ENCODE measurements around the gene SLC19A1.
"Not testable (repeated sequence)": the region's sequence is repeated elsewhere in the genome, so short reads cannot be mapped to it uniquely, and the experiment has no call there.

The SLC19A1 gene

DNA sequence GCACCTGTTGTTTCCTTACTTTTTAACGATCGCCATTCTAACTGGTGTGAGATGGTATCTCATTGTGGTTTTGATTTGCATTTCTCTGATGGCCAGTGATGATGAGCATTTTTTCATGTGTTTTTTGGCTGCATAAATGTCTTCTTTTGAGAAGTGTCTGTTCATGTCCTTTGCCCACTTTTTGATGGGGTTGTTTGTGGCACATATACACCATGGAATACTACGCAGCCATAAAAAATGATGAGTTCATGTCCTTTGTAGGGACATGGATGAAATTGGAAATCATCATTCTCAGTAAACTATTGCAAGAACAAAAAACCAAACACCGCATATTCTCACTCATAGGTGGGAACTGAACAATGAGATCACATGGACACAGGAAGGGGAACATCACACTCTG lies 39.0 kb downstream of the SLC19A1 start:
- DNase-seq, result not testable (repeated sequence)

DNA sequence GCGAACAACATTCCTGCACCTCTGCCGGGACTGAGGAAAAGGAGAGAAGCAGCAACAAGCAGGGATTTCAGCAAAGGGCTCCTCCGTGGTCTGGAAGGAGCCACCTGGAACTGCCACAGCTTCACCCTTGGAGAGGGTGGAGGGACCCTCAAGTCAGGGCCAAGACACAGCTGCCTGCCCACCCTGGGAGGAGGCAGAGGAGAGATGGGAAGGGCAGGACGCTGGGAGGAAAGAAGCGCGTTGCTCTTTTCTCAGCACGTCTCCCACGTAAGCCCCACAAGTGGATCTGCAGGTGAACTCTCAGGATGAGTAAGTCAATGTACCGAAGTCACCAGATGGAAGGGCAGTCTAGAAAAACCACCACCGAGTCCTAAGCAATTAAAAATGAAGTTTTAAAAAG lies 39.6 kb downstream of the SLC19A1 start:
- DNase-seq, result no peak

DNA sequence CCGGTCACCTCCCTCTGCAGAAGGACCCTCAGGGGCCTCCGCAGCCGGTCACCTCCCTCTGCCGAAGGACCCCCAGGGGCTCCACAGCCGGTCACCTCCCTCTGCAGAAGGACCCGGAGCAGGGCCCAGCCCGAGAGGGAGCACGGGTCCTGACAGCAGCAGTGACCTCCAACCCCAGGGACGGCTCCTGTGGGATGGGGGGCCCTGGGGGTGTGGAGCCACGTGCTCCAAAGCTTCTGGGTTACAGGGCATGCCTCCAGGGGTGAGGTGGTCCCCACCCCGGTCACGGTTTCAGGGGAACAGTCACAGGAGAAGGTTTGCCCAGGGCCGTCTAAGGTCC lies 40.3 kb downstream of the SLC19A1 start:
- no peak for DNase-seq

DNA sequence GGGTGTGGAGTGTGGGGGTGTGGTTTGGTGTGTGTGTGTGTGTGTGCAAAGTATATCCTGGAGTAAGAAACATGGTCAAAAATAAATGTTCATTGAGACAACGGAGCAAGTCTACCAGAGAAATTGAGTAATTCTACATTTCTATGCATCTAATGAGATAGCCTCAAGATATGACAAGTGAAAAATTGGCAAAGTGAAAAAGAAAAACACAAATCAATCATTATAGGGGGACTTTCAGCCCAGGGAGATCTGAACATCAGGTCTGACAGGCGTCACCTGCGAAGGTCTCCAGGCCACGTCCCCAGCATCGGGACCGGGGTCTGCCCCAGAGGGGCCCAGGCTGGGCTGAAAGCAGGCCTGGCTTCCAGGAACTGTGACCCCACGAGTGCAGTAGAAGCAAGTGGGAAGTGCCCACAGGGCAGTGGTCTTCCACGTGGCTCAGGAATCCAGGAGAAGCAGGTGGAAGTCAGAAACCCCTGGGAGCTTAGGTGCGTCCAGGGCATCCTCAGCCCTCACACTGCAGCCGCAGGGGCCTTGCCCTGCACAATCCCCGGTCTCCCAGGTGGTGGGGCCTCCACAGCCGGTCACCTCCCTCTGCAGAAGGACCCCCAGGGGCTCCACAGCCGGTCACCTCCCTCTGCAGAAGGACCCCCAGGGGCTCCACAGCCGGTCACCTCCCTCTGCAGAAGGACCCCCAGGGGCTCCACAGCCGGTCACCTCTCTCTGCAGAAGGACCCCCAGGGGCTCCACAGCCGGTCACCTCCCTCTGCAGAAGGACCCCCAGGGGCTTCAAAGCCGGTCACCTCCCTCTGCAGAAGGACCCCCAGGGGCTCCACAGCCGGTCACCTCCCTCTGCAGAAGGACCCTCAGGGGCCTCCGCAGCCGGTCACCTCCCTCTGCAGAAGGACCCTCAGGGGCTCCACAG lies 40.9 kb downstream of the SLC19A1 start:
- DNase-seq, result not testable (repeated sequence)

DNA sequence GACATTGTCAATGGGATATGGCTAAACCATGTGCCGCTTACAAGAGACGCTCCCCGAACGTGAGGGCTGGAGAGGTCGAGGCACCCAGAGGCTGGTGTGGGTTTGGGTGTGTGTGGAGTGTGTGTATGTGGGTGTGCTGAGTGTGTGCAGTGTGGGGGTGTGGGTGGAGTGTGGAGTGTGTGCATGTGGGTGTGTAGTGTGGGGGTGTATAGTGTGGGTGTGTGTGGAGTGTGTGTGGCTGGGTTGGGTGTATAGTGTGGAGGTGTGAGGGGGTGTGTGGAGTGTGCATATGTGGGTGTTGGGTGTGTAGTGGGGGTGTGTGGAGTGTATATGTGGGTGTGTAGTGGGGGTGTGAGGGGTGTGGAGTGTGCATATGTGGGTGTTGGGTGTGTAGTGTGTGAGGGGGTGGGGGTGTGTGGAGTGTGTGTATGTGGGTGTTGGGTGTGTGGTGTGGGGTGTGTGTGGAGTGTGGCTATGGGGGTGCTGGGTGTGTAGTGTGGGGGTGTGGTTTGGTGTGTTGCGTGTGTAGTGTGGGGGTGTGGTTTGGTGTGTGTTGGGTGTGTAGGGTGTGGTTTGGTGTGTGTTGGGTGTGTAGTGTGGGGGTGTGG lies 42.2 kb downstream of the SLC19A1 start:
- DNase-seq, result no peak

DNA sequence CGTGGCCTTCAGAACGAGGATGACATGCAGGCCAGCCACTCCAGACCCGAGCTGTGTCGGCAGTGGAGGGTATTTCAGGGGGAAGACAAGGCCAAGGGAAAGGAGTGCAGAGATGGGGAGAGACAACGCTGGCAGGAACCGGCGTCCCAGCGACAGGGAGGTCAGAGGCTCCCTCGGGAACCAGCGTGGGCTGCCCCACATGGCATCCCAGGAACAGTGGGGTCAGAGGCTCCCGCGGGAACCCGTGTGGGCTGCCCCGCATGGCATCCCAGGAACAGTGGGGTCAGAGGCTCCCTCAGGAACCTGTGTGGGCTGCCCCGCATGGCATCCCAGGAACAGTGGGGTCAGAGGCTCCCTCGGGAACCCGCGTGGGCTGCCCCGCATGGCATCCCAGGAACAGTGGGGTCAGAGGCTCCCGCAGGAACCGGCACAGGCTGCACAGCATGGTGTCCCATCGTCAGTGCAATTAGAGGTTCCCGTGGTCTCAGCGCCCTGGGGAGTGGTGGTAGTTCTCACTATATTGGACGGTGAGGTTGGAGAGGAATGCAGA lies 43.0 kb downstream of the SLC19A1 start:
- no peak for DNase-seq

DNA sequence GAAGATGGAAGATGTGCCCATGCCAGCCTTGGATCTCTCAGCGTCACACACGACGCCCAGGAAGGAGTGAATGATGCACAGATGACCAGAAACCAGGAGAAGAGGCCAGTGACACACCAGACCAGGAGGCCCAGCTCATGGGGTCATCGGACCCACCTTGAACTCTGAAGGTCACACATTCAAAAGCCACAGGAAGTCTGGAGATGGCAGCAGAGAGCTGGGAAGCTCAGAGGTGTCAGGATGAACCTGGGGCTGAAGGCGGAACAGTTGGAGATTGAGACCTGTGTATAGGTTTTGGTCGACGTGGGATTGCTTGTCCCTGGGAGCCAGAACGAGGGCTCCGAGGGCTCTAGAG lies 43.6 kb downstream of the SLC19A1 start:
- no peak for DNase-seq

DNA sequence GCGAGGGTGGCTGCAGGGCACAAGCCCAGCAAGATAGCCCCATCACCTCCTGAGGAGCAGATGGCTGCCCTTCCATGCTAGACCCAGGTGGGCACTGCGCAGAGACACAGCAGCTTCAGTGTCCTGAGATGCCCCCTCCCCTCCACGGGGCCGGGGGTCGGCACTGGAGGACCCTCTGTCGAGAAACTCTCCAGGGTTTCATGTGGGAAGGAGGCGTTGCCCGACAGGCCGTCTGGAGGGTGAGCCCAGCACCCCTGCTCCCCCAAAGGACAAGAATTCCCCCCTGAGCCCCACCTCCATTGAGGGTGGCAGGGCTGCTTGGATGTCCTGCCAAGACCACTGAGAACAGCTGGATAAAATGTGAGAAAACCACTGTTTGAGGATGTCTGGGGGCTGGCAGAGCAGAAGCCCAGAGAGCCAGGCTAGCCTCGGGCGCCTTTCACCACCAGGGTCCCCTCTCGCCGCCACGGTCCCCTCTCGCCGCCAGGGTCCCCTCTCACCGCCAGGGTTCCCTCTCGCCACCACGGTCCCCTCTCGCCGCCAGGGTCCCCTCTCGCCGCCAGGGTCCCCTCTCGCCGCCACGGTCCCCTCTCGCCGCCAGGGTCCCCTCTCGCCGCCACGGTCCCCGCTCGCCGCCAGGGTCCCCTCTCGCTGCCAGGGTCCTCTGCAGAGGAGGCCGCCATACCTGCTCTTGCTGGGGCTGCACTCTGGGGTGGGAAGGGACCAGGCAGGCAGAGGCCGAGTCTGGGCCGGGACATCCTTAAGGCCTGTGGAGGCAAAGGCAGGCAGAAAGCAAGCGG lies 44.2 kb downstream of the SLC19A1 start:
- no peak for DNase-seq

DNA sequence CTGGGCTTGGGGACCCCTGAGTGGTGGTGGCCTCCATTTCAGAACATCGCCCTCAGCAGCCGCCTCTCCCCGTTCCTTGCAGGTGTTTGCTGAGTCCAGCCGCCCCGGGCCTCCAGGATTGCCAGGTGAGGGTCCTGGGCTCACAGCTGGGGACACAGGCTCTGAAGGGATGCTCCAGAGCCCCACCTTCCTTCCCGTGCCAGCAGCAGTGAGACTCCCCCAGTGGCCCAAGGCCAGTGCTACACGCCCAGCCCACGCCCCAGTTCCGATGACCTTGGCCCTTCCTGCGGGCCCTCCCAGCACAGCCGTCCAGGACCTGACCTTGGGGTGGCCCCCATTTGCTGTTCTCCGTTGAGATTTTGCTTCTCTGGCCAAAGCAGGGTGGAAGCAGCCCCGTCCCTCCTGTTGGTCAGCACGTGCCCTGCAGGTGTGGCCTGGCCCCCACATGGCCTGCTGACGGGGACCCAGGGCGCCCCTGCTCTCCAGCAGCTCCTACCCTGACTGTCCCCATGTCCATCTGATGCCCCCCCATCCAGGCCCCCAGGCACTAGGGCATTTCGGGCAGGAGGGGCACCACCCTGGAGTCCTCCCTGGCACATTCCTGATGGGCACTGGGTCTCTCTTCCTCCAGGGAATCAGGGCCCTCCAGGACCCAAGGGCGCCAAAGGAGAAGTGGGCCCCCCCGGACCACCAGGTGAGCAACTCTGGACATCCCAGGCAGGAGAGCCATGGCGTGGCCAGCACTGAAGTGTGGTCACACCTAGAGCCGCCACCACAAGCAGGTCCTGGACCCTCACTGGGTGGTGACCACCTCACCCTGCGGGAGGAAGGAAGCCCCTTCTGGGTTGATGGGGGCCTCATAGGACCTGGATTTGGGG lies 45.0 kb downstream of the SLC19A1 start:
- no peak for DNase-seq

DNA sequence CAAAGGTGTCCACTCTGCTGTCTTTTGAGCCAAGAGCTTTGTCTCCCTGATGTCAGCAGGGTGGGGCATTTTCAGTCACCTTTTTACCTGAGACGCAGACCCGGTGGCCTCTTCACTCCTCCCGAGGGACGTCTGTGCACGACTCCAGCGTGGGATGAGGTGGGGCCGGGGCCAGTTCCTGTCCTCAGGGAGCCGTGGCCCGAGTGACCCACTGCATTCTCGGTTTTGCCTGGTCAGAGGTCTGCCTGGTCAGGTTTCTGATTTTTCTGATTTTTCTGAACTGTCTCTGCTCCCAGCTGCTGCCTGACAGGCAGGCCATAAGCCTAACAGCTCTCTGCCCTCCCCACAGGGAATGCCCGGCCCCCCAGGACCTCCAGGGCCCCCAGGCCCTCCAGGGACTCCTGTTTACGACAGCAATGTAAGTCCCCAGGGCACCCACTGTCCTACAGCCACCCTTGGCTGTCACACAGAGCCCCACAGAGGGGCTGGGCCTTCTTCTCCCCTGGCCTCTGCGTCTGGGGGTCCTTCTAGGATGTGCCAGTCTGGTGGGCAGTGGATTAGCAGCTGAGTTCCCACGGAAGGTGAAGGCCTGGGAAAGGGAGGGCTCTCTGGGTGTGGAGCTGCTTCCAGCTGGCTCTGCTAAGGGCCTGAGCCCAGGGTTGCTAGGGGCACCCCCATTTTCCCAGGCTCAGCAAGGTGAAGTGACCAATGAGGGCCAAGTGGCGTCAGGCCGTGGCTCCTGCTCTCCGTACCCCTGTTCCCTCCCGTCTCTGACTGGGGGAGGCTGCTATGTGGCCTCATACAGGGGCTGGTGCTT lies 45.9 kb downstream of the SLC19A1 start:
- no peak for DNase-seq

DNA sequence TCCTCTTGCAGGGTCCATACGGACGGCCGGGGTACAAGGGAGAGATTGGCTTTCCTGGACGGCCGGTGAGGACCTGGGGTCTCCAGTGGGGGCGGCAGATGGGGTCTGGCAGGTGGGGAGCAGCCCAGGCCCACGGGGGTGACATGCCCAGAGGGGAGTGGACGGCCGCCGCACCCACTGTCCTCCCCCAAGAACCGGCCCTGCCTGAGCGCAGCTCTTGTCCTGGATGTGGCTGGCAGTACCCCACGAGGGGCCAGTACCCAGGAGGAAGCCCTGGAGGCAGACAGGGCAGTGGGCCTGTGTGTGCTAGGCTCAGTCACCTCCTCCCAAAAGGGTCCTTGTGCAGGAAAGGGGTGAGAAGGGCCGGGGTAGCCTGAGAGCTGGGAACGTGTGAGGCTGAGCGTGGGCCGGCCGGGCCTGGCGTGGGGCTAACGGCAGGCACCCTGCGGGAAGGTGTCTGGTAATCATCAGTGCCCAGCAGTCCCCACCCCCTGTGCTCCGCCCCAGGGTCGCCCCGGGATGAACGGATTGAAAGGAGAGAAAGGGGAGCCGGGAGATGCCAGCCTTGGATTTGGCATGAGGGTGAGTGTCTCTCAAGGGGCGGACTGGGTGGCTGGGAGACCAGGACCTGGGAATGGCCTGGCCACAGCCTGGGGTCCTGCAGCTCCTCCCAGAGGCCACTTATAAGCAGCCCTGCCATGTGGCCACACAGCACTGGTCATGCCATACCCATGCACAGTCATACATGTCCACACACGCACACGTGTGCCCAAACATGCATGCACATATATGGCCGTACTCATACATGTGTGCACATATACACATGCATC lies 47.2 kb downstream of the SLC19A1 start:
- no peak for DNase-seq

DNA sequence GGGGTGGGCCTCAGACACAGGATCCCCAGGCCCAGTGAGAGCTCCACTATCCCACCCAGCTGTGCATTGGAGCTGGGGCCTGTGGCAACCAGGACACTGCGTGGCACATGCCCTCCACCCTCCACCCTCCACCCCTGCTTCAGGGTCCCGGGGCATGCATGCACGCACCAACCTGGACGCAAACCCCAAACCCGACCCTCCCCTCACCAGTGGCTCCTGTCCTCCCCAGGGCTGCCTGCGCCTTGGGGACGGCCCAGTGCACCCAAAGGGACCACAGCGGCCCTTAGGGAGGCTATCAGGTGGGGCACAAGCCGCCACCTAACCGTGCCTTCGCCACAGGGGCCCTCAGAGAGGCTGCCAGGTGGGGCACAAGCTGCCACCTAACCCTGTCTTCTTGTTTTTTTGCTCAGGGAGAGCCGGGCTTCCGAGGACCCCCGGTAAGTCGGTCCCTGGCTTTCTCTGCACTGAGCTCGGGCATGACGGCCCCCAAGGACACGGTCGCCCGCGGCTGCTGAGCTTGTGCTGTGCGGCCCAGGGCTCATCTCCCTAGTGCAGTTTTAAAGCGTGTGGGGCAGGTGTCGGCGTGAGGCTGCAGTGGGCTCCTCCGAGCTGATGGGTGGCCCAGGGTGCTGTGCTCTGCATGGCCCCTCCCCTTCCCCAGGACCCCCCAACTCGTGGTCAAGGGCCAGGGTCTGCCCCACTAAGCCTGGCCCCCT lies 47.9 kb downstream of the SLC19A1 start:
- no peak for DNase-seq

DNA sequence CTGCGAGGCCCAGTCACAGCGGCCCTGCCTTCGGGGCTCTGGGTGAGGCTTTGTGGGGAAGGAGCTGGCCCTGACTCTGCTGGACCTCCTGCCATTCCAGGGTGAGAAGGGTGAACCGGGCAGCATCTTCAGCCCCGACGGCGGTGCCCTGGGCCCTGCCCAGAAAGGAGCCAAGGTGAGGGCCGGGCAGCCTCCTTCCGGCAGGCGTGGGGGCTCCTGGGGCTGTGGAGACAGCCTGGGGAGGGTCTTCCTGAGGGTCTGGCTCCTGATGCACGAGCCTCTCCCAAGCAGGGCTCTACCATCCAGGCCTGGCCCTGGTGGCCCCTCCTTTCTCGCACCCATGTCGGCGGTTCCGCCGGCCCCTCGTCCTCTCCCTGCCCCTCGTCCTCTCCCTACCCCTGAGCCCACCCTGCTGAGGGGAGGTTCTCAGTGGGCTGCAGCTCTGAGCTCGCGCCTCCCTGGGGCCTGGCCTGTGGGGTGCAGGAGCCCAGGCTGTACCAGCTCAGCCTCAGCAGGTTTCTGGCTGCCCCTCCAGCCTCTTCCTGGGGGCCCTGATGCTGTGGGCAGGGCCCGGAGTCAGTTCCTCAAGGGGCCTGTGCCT lies 48.7 kb downstream of the SLC19A1 start:
- DNase-seq, result no peak

DNA sequence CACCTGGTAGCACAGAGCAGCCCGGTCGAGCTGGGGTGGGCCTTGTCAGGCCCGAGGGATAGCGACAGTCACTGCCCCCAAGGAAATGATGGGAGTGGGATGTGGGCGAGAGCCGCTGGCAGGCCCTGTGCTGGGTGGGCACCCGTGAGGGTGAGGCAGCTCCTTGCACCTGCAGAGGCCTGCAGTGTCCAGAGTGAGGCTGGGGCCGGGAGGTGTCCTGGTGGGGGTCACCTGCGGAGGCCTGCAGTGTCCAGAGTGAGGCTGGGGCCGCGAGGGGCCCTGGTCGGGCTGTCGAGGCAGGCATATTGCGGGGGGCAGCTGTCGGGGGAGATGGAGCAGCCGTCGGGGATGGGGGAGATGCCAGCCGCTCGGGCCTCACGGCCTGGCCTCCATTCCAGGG lies 49.5 kb downstream of the SLC19A1 start:
- no peak for DNase-seq

DNA sequence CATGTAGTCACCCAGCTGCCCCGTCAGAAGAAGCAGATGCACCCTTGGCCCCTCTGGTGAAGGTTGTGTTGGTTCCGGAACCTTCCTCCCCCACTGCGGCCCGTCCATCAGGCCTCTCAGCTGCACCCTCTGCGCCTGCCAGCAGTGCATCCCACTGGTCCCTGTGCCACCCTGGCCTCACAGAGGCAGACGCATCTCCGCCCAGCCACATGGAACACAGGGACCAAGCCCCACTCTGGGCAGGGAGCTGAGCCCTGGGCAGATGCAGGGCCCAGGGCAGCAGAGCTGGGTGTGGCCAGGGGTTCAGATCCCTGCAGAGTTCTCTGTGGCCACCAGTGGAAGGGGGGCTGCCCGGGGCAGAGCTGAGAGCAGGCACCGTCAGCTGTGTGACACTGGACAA lies 50.6 kb downstream of the SLC19A1 start:
- DNase-seq, result no peak

DNA sequence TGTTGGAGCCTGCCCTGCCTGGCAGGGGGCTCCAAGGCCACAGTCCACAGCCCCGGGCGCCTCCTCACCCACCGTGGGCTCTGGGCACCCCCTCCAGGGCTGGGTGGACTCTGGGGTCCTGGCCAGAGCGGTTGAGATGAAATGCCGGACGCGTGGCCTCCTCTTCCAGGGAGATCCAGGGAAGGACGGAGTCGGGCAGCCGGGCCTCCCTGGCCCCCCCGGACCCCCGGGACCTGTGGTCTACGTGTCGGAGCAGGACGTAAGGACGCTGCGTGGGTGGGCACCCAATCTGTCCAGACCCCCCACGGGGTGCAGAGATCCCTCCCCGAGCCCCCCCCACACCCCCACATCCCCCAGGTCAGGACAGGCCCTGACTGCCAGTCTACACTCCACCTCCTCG lies 51.2 kb downstream of the SLC19A1 start:
- no peak for DNase-seq

DNA sequence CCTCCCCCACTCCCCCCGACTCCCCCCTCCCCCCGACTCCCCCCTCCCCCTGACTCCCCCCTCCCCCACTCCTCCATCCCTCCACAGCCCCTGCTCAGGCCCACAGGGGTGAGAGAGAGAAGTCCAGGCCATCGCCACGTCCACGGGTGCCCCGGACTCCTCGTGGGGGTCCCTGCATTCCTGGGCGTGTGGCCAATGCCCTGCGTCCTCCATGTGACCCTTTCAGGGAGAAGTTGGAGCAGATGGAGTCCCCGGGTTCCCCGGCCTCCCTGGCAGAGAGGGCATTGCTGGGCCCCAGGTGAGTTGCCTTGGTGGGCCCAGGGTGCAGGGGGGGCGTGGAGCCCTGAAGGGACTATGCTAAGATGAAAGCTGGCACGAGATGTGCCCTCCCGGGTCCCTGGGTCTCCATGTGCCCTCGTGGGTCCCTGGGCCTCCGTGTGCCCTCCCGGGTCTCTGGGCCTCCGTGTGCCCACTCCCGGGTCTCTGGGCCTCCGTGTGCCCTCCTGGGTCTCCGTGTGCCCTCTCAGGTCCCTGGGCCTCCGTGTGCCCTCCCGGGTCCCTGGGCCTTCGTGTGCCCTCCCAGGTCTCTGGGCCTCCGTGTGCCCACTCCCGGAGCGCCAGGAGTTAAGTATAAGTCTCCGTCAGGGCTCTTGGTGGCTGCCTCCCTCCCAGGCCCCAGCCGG lies 52.0 kb downstream of the SLC19A1 start:
- no peak for DNase-seq

DNA sequence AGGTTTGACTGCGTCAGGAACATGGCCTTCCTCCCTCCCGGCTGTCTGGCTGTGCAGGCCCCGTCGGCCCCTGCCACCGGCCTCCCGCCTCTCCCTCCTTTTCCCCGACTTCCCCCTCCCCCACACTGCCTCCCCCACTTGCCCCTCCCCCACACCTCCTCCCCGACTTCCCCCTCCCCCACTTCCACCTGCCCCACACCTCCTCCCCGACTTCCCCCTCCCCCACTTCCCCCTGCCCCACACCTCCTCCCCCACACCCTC lies 52.6 kb downstream of the SLC19A1 start:
- no peak for DNase-seq
